ENCODE results near the gene TIMM23. TPM values are rescaled to one million over a fixed set of nuclear protein-coding genes. Genes with fewer than 3 reads are reported as not detected.

Gene TIMM23
- total RNA-seq, 1 experiment from 2014 or later: 99.0 TPM

DNA sequence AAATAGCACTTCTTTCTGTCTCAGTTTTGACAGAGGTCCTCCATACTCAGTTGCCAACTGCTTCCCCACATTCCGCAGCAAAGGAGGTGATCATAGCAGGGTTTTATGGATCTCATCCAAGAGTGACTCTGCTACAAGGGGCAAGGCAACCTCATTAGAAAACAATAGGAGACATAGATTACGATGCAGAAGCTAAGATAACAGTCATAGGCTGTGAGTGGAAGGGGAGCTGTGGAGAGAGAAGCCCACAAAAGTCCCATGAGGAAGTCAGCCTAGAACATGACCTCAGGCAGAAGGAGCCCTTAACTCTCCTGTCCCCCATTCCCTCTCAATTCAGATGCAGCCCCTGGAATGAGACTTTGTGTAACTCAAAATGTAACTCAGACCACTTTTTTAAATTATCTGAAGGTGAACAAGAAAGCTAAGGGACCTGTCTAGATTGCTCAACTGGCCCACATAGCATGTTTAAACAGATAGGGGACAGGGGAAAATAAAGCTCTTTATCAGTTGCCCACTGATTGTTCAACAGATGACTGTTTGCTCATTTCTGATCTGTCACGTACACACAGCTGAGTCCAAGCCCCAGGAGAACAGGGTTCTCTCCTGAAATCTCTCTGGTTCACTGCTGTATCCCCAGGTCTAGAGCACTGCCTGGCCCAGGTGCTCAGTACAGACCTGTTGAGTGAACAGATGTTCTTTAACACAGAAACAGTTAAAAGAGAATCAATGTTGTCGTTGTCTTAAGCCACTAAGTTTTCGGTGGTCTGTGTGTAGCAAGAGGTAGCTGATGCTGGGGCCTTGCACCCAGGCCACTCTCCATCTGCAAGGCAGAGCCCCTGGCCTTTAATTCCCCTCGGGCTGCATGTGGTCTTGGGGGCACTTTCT is 59.6 kb downstream of the TIMM23 start:
- TF ChIP-seq NFATC4 (CRISPR knock-in tag; IDR thresholded peaks at IDR 0.05) (no peak), TP53 (CRISPR knock-in tag; IDR thresholded peaks at IDR 0.05) (no peak), NR1H2 (CRISPR knock-in tag; IDR thresholded peaks at IDR 0.05) (no peak), ZNF263 (CRISPR knock-in tag; IDR thresholded peaks at IDR 0.05; ENCODE audit: low read depth) (no peak), CREB1 (CRISPR knock-in tag; IDR thresholded peaks at IDR 0.05) (no peak), ZNF317 (CRISPR knock-in tag; IDR thresholded peaks at IDR 0.05; ENCODE audit: borderline replicate concordance, low read depth) (no peak), CREM (CRISPR knock-in tag; IDR thresholded peaks at IDR 0.05) (no peak), SOX15 (CRISPR knock-in tag; IDR thresholded peaks at IDR 0.05) (no peak), NFE2L1 (CRISPR knock-in tag; IDR thresholded peaks at IDR 0.05) (no peak), SMAD3 (CRISPR knock-in tag; IDR thresholded peaks at IDR 0.05; ENCODE audit: borderline replicate concordance) (no peak)
- TF ChIP-seq, protein P1, sequence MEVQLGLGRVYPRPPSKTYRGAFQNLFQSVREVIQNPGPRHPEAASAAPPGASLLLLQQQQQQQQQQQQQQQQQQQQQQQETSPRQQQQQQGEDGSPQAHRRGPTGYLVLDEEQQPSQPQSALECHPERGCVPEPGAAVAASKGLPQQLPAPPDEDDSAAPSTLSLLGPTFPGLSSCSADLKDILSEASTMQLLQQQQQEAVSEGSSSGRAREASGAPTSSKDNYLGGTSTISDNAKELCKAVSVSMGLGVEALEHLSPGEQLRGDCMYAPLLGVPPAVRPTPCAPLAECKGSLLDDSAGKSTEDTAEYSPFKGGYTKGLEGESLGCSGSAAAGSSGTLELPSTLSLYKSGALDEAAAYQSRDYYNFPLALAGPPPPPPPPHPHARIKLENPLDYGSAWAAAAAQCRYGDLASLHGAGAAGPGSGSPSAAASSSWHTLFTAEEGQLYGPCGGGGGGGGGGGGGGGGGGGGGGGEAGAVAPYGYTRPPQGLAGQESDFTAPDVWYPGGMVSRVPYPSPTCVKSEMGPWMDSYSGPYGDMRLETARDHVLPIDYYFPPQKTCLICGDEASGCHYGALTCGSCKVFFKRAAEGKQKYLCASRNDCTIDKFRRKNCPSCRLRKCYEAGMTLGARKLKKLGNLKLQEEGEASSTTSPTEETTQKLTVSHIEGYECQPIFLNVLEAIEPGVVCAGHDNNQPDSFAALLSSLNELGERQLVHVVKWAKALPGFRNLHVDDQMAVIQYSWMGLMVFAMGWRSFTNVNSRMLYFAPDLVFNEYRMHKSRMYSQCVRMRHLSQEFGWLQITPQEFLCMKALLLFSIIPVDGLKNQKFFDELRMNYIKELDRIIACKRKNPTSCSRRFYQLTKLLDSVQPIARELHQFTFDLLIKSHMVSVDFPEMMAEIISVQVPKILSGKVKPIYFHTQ (CRISPR knock-in tag; IDR thresholded peaks at IDR 0.05): no peak
- TF ChIP-seq, protein P2, sequence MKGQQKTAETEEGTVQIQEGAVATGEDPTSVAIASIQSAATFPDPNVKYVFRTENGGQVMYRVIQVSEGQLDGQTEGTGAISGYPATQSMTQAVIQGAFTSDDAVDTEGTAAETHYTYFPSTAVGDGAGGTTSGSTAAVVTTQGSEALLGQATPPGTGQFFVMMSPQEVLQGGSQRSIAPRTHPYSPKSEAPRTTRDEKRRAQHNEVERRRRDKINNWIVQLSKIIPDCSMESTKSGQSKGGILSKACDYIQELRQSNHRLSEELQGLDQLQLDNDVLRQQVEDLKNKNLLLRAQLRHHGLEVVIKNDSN (CRISPR knock-in tag; IDR thresholded peaks at IDR 0.05): no peak
- TF ChIP-seq, protein P3, sequence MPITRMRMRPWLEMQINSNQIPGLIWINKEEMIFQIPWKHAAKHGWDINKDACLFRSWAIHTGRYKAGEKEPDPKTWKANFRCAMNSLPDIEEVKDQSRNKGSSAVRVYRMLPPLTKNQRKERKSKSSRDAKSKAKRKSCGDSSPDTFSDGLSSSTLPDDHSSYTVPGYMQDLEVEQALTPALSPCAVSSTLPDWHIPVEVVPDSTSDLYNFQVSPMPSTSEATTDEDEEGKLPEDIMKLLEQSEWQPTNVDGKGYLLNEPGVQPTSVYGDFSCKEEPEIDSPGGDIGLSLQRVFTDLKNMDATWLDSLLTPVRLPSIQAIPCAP (CRISPR knock-in tag; IDR thresholded peaks at IDR 0.05): no peak
- TF ChIP-seq, protein P4, sequence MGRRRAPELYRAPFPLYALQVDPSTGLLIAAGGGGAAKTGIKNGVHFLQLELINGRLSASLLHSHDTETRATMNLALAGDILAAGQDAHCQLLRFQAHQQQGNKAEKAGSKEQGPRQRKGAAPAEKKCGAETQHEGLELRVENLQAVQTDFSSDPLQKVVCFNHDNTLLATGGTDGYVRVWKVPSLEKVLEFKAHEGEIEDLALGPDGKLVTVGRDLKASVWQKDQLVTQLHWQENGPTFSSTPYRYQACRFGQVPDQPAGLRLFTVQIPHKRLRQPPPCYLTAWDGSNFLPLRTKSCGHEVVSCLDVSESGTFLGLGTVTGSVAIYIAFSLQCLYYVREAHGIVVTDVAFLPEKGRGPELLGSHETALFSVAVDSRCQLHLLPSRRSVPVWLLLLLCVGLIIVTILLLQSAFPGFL (CRISPR knock-in tag; IDR thresholded peaks at IDR 0.05; ENCODE audit: borderline replicate concordance): no peak
- TF ChIP-seq, protein P5, sequence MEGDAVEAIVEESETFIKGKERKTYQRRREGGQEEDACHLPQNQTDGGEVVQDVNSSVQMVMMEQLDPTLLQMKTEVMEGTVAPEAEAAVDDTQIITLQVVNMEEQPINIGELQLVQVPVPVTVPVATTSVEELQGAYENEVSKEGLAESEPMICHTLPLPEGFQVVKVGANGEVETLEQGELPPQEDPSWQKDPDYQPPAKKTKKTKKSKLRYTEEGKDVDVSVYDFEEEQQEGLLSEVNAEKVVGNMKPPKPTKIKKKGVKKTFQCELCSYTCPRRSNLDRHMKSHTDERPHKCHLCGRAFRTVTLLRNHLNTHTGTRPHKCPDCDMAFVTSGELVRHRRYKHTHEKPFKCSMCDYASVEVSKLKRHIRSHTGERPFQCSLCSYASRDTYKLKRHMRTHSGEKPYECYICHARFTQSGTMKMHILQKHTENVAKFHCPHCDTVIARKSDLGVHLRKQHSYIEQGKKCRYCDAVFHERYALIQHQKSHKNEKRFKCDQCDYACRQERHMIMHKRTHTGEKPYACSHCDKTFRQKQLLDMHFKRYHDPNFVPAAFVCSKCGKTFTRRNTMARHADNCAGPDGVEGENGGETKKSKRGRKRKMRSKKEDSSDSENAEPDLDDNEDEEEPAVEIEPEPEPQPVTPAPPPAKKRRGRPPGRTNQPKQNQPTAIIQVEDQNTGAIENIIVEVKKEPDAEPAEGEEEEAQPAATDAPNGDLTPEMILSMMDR (IDR thresholded peaks at IDR 0.05): no peak
- TF ChIP-seq, protein P6, sequence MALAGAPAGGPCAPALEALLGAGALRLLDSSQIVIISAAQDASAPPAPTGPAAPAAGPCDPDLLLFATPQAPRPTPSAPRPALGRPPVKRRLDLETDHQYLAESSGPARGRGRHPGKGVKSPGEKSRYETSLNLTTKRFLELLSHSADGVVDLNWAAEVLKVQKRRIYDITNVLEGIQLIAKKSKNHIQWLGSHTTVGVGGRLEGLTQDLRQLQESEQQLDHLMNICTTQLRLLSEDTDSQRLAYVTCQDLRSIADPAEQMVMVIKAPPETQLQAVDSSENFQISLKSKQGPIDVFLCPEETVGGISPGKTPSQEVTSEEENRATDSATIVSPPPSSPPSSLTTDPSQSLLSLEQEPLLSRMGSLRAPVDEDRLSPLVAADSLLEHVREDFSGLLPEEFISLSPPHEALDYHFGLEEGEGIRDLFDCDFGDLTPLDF (CRISPR knock-in tag; IDR thresholded peaks at IDR 0.05): no peak
- TF ChIP-seq, protein P7, sequence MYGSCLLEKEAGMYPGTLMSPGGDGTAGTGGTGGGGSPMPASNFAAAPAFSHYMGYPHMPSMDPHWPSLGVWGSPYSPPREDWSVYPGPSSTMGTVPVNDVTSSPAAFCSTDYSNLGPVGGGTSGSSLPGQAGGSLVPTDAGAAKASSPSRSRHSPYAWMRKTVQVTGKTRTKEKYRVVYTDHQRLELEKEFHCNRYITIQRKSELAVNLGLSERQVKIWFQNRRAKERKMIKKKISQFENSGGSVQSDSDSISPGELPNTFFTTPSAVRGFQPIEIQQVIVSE (CRISPR knock-in tag; IDR thresholded peaks at IDR 0.05; ENCODE audit: borderline replicate concordance): no peak
- TF ChIP-seq, protein P8, sequence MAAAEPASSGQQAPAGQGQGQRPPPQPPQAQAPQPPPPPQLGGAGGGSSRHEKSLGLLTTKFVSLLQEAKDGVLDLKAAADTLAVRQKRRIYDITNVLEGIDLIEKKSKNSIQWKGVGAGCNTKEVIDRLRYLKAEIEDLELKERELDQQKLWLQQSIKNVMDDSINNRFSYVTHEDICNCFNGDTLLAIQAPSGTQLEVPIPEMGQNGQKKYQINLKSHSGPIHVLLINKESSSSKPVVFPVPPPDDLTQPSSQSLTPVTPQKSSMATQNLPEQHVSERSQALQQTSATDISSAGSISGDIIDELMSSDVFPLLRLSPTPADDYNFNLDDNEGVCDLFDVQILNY (CRISPR knock-in tag; IDR thresholded peaks at IDR 0.05): no peak
- TF ChIP-seq, protein P9, sequence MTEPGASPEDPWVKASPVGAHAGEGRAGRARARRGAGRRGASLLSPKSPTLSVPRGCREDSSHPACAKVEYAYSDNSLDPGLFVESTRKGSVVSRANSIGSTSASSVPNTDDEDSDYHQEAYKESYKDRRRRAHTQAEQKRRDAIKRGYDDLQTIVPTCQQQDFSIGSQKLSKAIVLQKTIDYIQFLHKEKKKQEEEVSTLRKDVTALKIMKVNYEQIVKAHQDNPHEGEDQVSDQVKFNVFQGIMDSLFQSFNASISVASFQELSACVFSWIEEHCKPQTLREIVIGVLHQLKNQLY (CRISPR knock-in tag; IDR thresholded peaks at IDR 0.05): no peak
- Mint-ChIP-seq H3K9me3 (no peaks in the 10 kb centered on the region), H3K27me3 (ENCODE audit: low read depth) (no peaks in the 10 kb centered on the region), H3K4me1 (peaks cover 23% of the 10 kb centered on the region), H3K27ac (peak overlapping the region; percentile 60; the same call in 1 of the 2 replicates), H3K36me3 (no peaks in the 10 kb centered on the region), H3K4me3 (no peak overlapping the region)
- ChIA-PET CTCF (interaction anchor here (1.1 kb wide), 1 partner anchor 8 kb away, joined by 3 read pairs; no protein-coding TSS in a partner anchor), POLR2A (no interaction called here)
- ATAC-seq (no peak), DNase-seq (ENCODE audit: low spot score) (no peak)

All from WTC11 (cell line).